Smooth muscle cell (in vitro differentiated cells): ENCODE results near the gene SLC4A11. TPM values are rescaled to one million over a fixed set of nuclear protein-coding genes. Genes with fewer than 3 reads are reported as not detected.

Source experiments
- DNase-seq: peaks from one replicate; lab custom pipeline; 2025; ENCODE audit not compliant: unreplicated experiment; lab: John Stamatoyannopoulos, UW
- H2AFZ ChIP-seq: fragments of 200-600 bp; sonication (generic); 2 replicates; pipeline ENCODE4 v1.6.0; 2016; ENCODE audit warnings: antibody characterized with exemption, low read depth, mild to moderate bottlenecking
- H3F3A ChIP-seq: fragments of 200-600 bp; sonication (generic); 2 replicates; pipeline ENCODE4 v1.6.0; 2017; ENCODE audit warnings: antibody characterized with exemption, low read depth
- H3K27ac ChIP-seq: fragments of 200-600 bp; sonication (generic); 2 replicates; pipeline ENCODE4 v1.5.1; 2016; ENCODE audit warnings: low read depth, mild to moderate bottlenecking
- H3K27me3 ChIP-seq: fragments of 200-600 bp; sonication (generic); 2 replicates; pipeline ENCODE4 v1.6.1; 2016; ENCODE audit warnings: low read depth, mild to moderate bottlenecking
- H3K36me3 ChIP-seq: fragments of 200-600 bp; sonication (generic); 2 replicates; pipeline ENCODE4 v1.5.1; 2016; ENCODE audit warnings: low read depth
- H3K4me1 ChIP-seq: fragments of 200-600 bp; sonication (generic); 2 replicates; pipeline ENCODE4 v1.5.1; 2016; ENCODE audit warnings: low read depth
- H3K4me2 ChIP-seq: fragments of 200-600 bp; sonication (generic); 2 replicates; pipeline ENCODE4 v1.6.0; 2016; ENCODE audit warnings: mild to moderate bottlenecking
- H3K4me3 ChIP-seq: fragments of 200-600 bp; sonication (generic); 2 replicates; pipeline ENCODE4 v1.5.1; 2016; ENCODE audit warnings: mild to moderate bottlenecking
- H3K79me2 ChIP-seq: fragments of 200-600 bp; sonication (generic); 2 replicates; pipeline ENCODE4 v1.6.0; 2016; ENCODE audit warnings: low read depth, mild to moderate bottlenecking
- H3K9ac ChIP-seq: fragments of 200-600 bp; sonication (generic); 2 replicates; pipeline ENCODE4 v1.6.0; 2016; ENCODE audit warnings: low read depth
- H3K9me3 ChIP-seq: fragments of 200-600 bp; sonication (generic); replicated peaks from 2 replicates; pipeline ENCODE4 v1.5.1; 2016; ENCODE audit warnings: low read depth
- H4K20me1 ChIP-seq: fragments of 200-600 bp; sonication (generic); 2 replicates; pipeline ENCODE4 v1.6.0; 2016; ENCODE audit warnings: low read depth
- WGBS: methylation state at CpG from one replicate; pipeline ENCODE4 v1.1.7; 2016; ENCODE audit warnings: low lambda C conversion rate; 5-methylcytosine and 5-hydroxymethylcytosine counted together
- polyA plus RNA-seq: library from polyadenylated mRNA; unstranded; fragments of >200 nt; fragmentation: Nextera tagmentation; extraction: Ambion mirVana; gene quantifications from 2 replicates; pipeline ENCODE4 v1.2.1, GENCODE V29; 2016
- total RNA-seq: library from RNA; depleted of rRNA; stranded (reverse); fragments of >200 nt; gene quantifications from 2 replicates; pipeline ENCODE4 v1.2.3, GENCODE V29; 2014
- TF ChIP-seq, protein P1 (sequence below): fragments of 200-600 bp; sonication (generic); IDR thresholded peaks from 2 replicates; pipeline ENCODE4 v1.5.1; 2017; ENCODE audit warnings: borderline replicate concordance, mild to moderate bottlenecking, antibody characterized with exemption; ENCODE audit not compliant: insufficient read depth, poor library complexity, severe bottlenecking

SLC4A11 gene
- total and polyA plus RNA-seq, 2 experiments from 2014 or later: 0.27 to 1.5 TPM

GRCh38 chr20:3231116-3231515 lies 7.9 kb downstream of the SLC4A11 start:
- Histone ChIP-seq H3K79me2 (no peaks in the 10 kb centered on the region), H3K4me1 (no peaks in the 10 kb centered on the region)

GRCh38 chr20:3229798-3230197 lies 9.2 kb downstream of the SLC4A11 start:
- WGBS: 98% methylated on average over 10 of the region's 14 CpGs
- no peak overlapping the region for H3K4me3 ChIP-seq
- H3K79me2 ChIP-seq: no peaks in the 10 kb centered on the region
- H2AFZ ChIP-seq: no peak overlapping the region
- TF ChIP-seq, protein P1, sequence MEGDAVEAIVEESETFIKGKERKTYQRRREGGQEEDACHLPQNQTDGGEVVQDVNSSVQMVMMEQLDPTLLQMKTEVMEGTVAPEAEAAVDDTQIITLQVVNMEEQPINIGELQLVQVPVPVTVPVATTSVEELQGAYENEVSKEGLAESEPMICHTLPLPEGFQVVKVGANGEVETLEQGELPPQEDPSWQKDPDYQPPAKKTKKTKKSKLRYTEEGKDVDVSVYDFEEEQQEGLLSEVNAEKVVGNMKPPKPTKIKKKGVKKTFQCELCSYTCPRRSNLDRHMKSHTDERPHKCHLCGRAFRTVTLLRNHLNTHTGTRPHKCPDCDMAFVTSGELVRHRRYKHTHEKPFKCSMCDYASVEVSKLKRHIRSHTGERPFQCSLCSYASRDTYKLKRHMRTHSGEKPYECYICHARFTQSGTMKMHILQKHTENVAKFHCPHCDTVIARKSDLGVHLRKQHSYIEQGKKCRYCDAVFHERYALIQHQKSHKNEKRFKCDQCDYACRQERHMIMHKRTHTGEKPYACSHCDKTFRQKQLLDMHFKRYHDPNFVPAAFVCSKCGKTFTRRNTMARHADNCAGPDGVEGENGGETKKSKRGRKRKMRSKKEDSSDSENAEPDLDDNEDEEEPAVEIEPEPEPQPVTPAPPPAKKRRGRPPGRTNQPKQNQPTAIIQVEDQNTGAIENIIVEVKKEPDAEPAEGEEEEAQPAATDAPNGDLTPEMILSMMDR: no peak
- no peak overlapping the region for H3K27ac ChIP-seq
- no peak overlapping the region for H3K4me2 ChIP-seq
- no peaks in the 10 kb centered on the region for H3F3A ChIP-seq
- no peak overlapping the region for H3K9ac ChIP-seq
- no peak for DNase-seq
- H3K4me1 ChIP-seq: no peaks in the 10 kb centered on the region
- no peaks in the 10 kb centered on the region for H3K36me3 ChIP-seq
- no peaks in the 10 kb centered on the region for H4K20me1 ChIP-seq
- no peaks in the 10 kb centered on the region for H3K27me3 ChIP-seq
- no peaks in the 10 kb centered on the region for H3K9me3 ChIP-seq

More at GRCh38 chr20:3231116-3231515, 7.9 kb downstream of the SLC4A11 start:
- DNase-seq: no peak
- no peak overlapping the region for H3K4me3 ChIP-seq
- TF ChIP-seq, protein P1: no peak
- no peak overlapping the region for H3K9ac ChIP-seq
- WGBS: 97% methylated on average over 14 of the region's 21 CpGs
- no peaks in the 10 kb centered on the region for H3K36me3 ChIP-seq
- no peak overlapping the region for H2AFZ ChIP-seq
- H3K27ac ChIP-seq: no peak overlapping the region
- H3K9me3 ChIP-seq: no peaks in the 10 kb centered on the region
- H4K20me1 ChIP-seq: no peaks in the 10 kb centered on the region
- no peaks in the 10 kb centered on the region for H3F3A ChIP-seq
- H3K4me2 ChIP-seq: no peak overlapping the region
- peaks cover 7% of the 10 kb centered on the region for H3K27me3 ChIP-seq

DNA sequence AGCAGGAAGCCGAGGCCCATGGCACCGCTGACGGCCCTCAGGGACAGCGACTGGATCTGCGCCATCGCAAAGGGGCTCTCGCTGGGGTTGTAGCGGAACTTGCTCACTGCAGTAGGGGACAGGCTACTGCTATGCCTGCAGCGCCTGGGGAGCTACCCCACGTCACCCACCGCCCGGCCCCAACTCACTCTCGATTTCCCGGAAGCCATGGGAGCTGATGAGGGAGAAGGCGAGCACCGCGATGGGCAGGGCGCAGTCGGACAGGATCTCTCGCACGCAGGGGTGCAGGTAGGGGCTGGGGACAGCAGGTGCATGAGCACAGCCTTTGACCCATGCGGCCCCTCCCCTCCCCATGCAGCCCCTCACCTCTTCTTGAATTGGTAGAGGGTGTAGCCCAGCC lies 9.8 kb downstream of the SLC4A11 start:
- DNase-seq: no peak
- WGBS: 94% methylated on average over 22 of the region's 22 CpGs
- no peak overlapping the region for H3K4me3 ChIP-seq

DNA sequence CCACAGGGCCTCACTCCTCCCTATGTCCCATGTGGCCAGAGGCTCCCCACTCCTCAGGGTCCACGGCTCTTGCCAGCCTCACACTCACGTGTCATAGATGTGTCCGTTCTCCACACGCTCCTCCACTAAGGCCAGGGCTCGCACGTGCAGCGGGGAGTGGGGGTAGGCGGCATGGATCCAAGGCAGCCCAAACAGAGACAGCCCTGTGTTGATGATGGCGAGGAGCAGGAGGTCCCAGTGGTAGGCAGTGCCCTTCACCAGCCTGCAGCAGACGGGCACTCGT lies 10.3 kb downstream of the SLC4A11 start:
- no peak overlapping the region for H2AFZ ChIP-seq
- H3K4me1 ChIP-seq: no peaks in the 10 kb centered on the region
- no peak overlapping the region for H3K4me2 ChIP-seq
- TF ChIP-seq, protein P1: no peak
- no peaks in the 10 kb centered on the region for H3F3A ChIP-seq
- H4K20me1 ChIP-seq: no peaks in the 10 kb centered on the region
- no peaks in the 10 kb centered on the region for H3K27me3 ChIP-seq
- no peaks in the 10 kb centered on the region for H3K36me3 ChIP-seq
- no peak overlapping the region for H3K9ac ChIP-seq
- H3K79me2 ChIP-seq: no peaks in the 10 kb centered on the region
- H3K4me3 ChIP-seq: no peak overlapping the region
- no peak overlapping the region for H3K27ac ChIP-seq
- no peaks in the 10 kb centered on the region for H3K9me3 ChIP-seq
- WGBS: 99% methylated on average over 9 of the region's 11 CpGs
- no peak for DNase-seq

More for the DNA sequence above, 9.8 kb downstream of the SLC4A11 start:
- TF ChIP-seq, protein P1: no peak
- Histone ChIP-seq H3K9me3 (no peaks in the 10 kb centered on the region), H4K20me1 (no peaks in the 10 kb centered on the region), H2AFZ (no peak overlapping the region), H3F3A (no peaks in the 10 kb centered on the region), H3K27me3 (no peaks in the 10 kb centered on the region), H3K27ac (no peak overlapping the region), H3K79me2 (no peaks in the 10 kb centered on the region), H3K36me3 (no peaks in the 10 kb centered on the region), H3K4me1 (no peaks in the 10 kb centered on the region), H3K4me2 (no peak overlapping the region), H3K9ac (no peak overlapping the region)
